NCI-H446 (cell line): ENCODE results near the gene NAIF1.
A peak's percentile ranks its signal among the peaks of the same experiment; 100 is the strongest.

Experiments
- DNase-seq, 2 experiments: peaks; one replicate each; lab custom pipeline; 2025; lab: John Stamatoyannopoulos, UW

NAIF1 gene

GRCh38 chr9:128102196-128102595 lies 35.1 kb upstream of the NAIF1 start:
- no peak for DNase-seq

GRCh38 chr9:128101690-128102089 lies 34.6 kb upstream of the NAIF1 start:
- DNase-seq: no peak

GRCh38 chr9:128101231-128101661 lies 34.1 kb upstream of the NAIF1 start:
- no peak for DNase-seq

GRCh38 chr9:128100581-128100980 lies 33.5 kb upstream of the NAIF1 start:
- no peak for DNase-seq

- no peak for DNase-seq
Observed at GRCh38 chr9:128099932-128100491, 32.9 kb upstream of the NAIF1 start.

GRCh38 chr9:128099231-128099931 lies 32.3 kb upstream of the NAIF1 start:
- no peak for DNase-seq

GRCh38 chr9:128098297-128099230 lies 31.4 kb upstream of the NAIF1 start:
- peak in 1 of 2 experiments; percentile 78 for DNase-seq

- DNase-seq: no peak
Observed at GRCh38 chr9:128097543-128098296, 30.6 kb upstream of the NAIF1 start.

GRCh38 chr9:128096616-128097536 lies 29.8 kb upstream of the NAIF1 start:
- DNase-seq: no peak

- no peak for DNase-seq
Observed at GRCh38 chr9:128094950-128095544, 27.9 kb upstream of the NAIF1 start.

GRCh38 chr9:128094166-128094949 lies 27.2 kb upstream of the NAIF1 start:
- peak; percentile 85 to 88 for DNase-seq

- no peak for DNase-seq
Observed at GRCh38 chr9:128093011-128093410, 25.9 kb upstream of the NAIF1 start.

- no peak for DNase-seq
Observed at GRCh38 chr9:128092199-128092977, 25.3 kb upstream of the NAIF1 start.

- DNase-seq: no peak
Observed at GRCh38 chr9:128091571-128091970, 24.5 kb upstream of the NAIF1 start.

GRCh38 chr9:128091144-128091543 lies 24.0 kb upstream of the NAIF1 start:
- no peak for DNase-seq

- no peak for DNase-seq
Observed at GRCh38 chr9:128089299-128089698, 22.2 kb upstream of the NAIF1 start.

GRCh38 chr9:128088253-128088945 lies 21.3 kb upstream of the NAIF1 start:
- no peak for DNase-seq

- no peak for DNase-seq
Observed at GRCh38 chr9:128087262-128087661, 20.1 kb upstream of the NAIF1 start.
